Right cardiac atrium (tissue), 5 donors: ENCODE data around the gene FRAS1. TPM values are rescaled to one million over a fixed set of nuclear protein-coding genes. Genes with fewer than 3 reads are reported as not detected.
"Not testable (repeated sequence)": the region's sequence is repeated elsewhere in the genome, so short reads cannot be mapped to it uniquely, and the experiment has no call there.

Experiments
- ATAC-seq, 2 donors: fragments of 200-7000 bp; cut with Tn5 transposase; one replicate each; pipeline versions ENCODE4 v1.8.0 to v1.9.1; 2020; ENCODE audit warnings: moderate library complexity in 2 of 2, mild to moderate bottlenecking in 1 of 2
- DNase-seq, 3 donors: peaks; one replicate each; pipeline ENCODE4 v3.0.0-alpha.2; 2020
- H3K27ac ChIP-seq: one replicate; pipeline ENCODE4 v1.5.1; 2013; ENCODE audit warnings: mild to moderate bottlenecking, low read length, control low read depth, moderate library complexity
- H3K27me3 ChIP-seq: one replicate; pipeline ENCODE4 v1.6.1; 2013; ENCODE audit not compliant: control insufficient read depth, insufficient read depth
- H3K4me1 ChIP-seq: one replicate; pipeline ENCODE4 v1.6.1; 2013; ENCODE audit warnings: low read length; ENCODE audit not compliant: control insufficient read depth, insufficient read depth
- H3K4me3 ChIP-seq: one replicate; pipeline ENCODE4 v1.5.1; 2013; ENCODE audit warnings: low read length, control low read depth
- H3K9me3 ChIP-seq: one replicate; pipeline ENCODE4 v1.6.1; 2013; ENCODE audit warnings: low read length; ENCODE audit not compliant: control insufficient read depth
- WGBS: extraction: QIAGEN DNeasy Blood & Tissue Kit; methylation state at CpG from one replicate; pipeline ENCODE4 v1.1.7; 2013; 5-methylcytosine and 5-hydroxymethylcytosine counted together
- intact Hi-C, 4 donors: fragments of 100-400 bp; cut with DNase I; formaldehyde crosslinking; loops; one replicate each; pipeline versions ENCODE4 v1.11.0 to v1.14.0; 2022 to 2023
- polyA plus RNA-seq: library from polyadenylated mRNA; stranded (reverse); fragments of 200-250 nt; gene quantifications from one replicate; pipeline ENCODE4 v1.2.3, GENCODE V29; 2013
- total RNA-seq, 4 donors: library from RNA; stranded (reverse); fragmentation: NEBNext Ultra II Directional; extraction: Animal tissue kit (Norgen Biotek cat#: 25700); gene quantifications; one replicate each; pipeline ENCODE4 v1.2.1, GENCODE V29; 2021
- donor health status: healthy with polysubstance abuse.
- donor health status: DM: no; HTN: yes; CAD: no.
- donor health status: DM: no; HTN: no; CAD: no.
- donor health status: DM: no; HTN: yes; CAD: no; lungs with severe emphysema.
- donor health status: DM: yes; HTN: yes; CAD: no.

Gene FRAS1
- total and polyA plus RNA-seq, 5 donors: 1.1 to 7.9 (median 5.1) TPM

GRCh38 chr4:78190595-78190994 is 133.5 kb downstream of the FRAS1 start:
- H3K27ac ChIP-seq: no peak overlapping the region
- intact Hi-C loops: no loop called here
- DNase-seq (no peak), ATAC-seq (no peak)
- no peaks in the 10 kb centered on the region for H3K9me3 ChIP-seq
- no peak overlapping the region for H3K4me3 ChIP-seq
- no peaks in the 10 kb centered on the region for H3K27me3 ChIP-seq
- peaks cover 1% of the 10 kb centered on the region for H3K4me1 ChIP-seq

GRCh38 chr4:78197947-78198346 is 140.8 kb downstream of the FRAS1 start:
- no peak overlapping the region for H3K27ac ChIP-seq
- no peaks in the 10 kb centered on the region for H3K27me3 ChIP-seq
- WGBS: 85% methylated on average over 4 of the region's 4 CpGs
- ATAC-seq (no peak), DNase-seq (no peak)
- no peaks in the 10 kb centered on the region for H3K9me3 ChIP-seq
- intact Hi-C loops: no loop called here
- no peak overlapping the region for H3K4me3 ChIP-seq
- no peaks in the 10 kb centered on the region for H3K4me1 ChIP-seq

- ATAC-seq (no peak), DNase-seq (no peak)
- H3K27me3 ChIP-seq: no peaks in the 10 kb centered on the region
- H3K4me1 ChIP-seq: no peaks in the 10 kb centered on the region
- H3K4me3 ChIP-seq: no peak overlapping the region
- intact Hi-C loops: no loop called here
- WGBS: 67% methylated on average over 1 of the region's 1 CpG
- no peak overlapping the region for H3K27ac ChIP-seq
- no peaks in the 10 kb centered on the region for H3K9me3 ChIP-seq
Measured at GRCh38 chr4:78199984-78200383, 142.9 kb downstream of the FRAS1 start.

GRCh38 chr4:78200949-78201348 is 143.8 kb downstream of the FRAS1 start:
- H3K27ac ChIP-seq: no peak overlapping the region
- no peaks in the 10 kb centered on the region for H3K9me3 ChIP-seq
- no peaks in the 10 kb centered on the region for H3K4me1 ChIP-seq
- no peaks in the 10 kb centered on the region for H3K27me3 ChIP-seq
- intact Hi-C loops: no loop called here
- WGBS: 46% methylated on average over 1 of the region's 1 CpG
- ATAC-seq (no peak), DNase-seq (no peak)
- H3K4me3 ChIP-seq: no peak overlapping the region

GRCh38 chr4:78204176-78204575 is 147.1 kb downstream of the FRAS1 start:
- WGBS: 39% methylated on average over 2 of the region's 2 CpGs
- H3K9me3 ChIP-seq: no peaks in the 10 kb centered on the region
- no peaks in the 10 kb centered on the region for H3K27me3 ChIP-seq
- DNase-seq (no peak), ATAC-seq (no peak)
- no peak overlapping the region for H3K27ac ChIP-seq
- intact Hi-C loops: no loop called here
- H3K4me3 ChIP-seq: no peak overlapping the region
- no peaks in the 10 kb centered on the region for H3K4me1 ChIP-seq

GRCh38 chr4:78205591-78205990 is 148.5 kb downstream of the FRAS1 start:
- H3K4me1 ChIP-seq: no peaks in the 10 kb centered on the region
- intact Hi-C loops: no loop called here
- H3K9me3 ChIP-seq: no peaks in the 10 kb centered on the region
- no peak for ATAC-seq
- H3K27ac ChIP-seq: no peak overlapping the region
- H3K4me3 ChIP-seq: no peak overlapping the region
- H3K27me3 ChIP-seq: no peaks in the 10 kb centered on the region
- DNase-seq: no peak
- WGBS: 66% methylated on average over 2 of the region's 2 CpGs

GRCh38 chr4:78207541-78207940 is 150.4 kb downstream of the FRAS1 start:
- H3K27ac ChIP-seq: no peak overlapping the region
- ATAC-seq (no peak), DNase-seq (no peak)
- no peaks in the 10 kb centered on the region for H3K9me3 ChIP-seq
- H3K27me3 ChIP-seq: no peaks in the 10 kb centered on the region
- 88% methylated on average over 3 of the region's 3 CpGs for WGBS
- H3K4me1 ChIP-seq: no peaks in the 10 kb centered on the region
- intact Hi-C loops: no loop called here
- H3K4me3 ChIP-seq: no peak overlapping the region

- Histone ChIP-seq H3K4me3 (no peak overlapping the region), H3K4me1 (no peaks in the 10 kb centered on the region), H3K27me3 (no peaks in the 10 kb centered on the region), H3K27ac (no peak overlapping the region), H3K9me3 (no peaks in the 10 kb centered on the region)
- 50% methylated on average over 6 of the region's 6 CpGs for WGBS
- ATAC-seq (no peak), DNase-seq (no peak)
- intact Hi-C loops: no loop called here
Measured at GRCh38 chr4:78207951-78208350, 150.8 kb downstream of the FRAS1 start.

GRCh38 chr4:78208896-78209295 is 151.8 kb downstream of the FRAS1 start:
- H3K27me3 ChIP-seq, H3K4me3 ChIP-seq, H3K27ac ChIP-seq, intact Hi-C loops, ATAC-seq, H3K9me3 ChIP-seq, DNase-seq, H3K4me1 ChIP-seq: not testable (repeated sequence)
- 90% methylated on average over 4 of the region's 4 CpGs for WGBS

GRCh38 chr4:78210694-78211410 is 153.7 kb downstream of the FRAS1 start:
- intact Hi-C loops: no loop called here
- ATAC-seq (no peak), DNase-seq (no peak)
- Histone ChIP-seq H3K9me3 (no peaks in the 10 kb centered on the region), H3K4me3 (no peak overlapping the region), H3K4me1 (no peaks in the 10 kb centered on the region), H3K27me3 (no peaks in the 10 kb centered on the region), H3K27ac (no peak overlapping the region)
- WGBS: 94% methylated on average over 6 of the region's 6 CpGs

- no peak for ATAC-seq
- H3K9me3 ChIP-seq: no peaks in the 10 kb centered on the region
- no peak overlapping the region for H3K27ac ChIP-seq
- no peaks in the 10 kb centered on the region for H3K27me3 ChIP-seq
- DNase-seq: no peak
- H3K4me1 ChIP-seq: no peaks in the 10 kb centered on the region
- no peak overlapping the region for H3K4me3 ChIP-seq
- intact Hi-C loops: no loop called here
- 44% methylated on average over 3 of the region's 3 CpGs for WGBS
Measured at GRCh38 chr4:78213218-78213617, 156.1 kb downstream of the FRAS1 start.

- Histone ChIP-seq H3K4me1 (no peaks in the 10 kb centered on the region), H3K9me3 (no peaks in the 10 kb centered on the region), H3K27me3 (no peaks in the 10 kb centered on the region), H3K4me3 (no peak overlapping the region), H3K27ac (no peak overlapping the region)
- ATAC-seq (no peak), DNase-seq (no peak)
- intact Hi-C loops: no loop called here
Measured at GRCh38 chr4:78214078-78214477, 157.0 kb downstream of the FRAS1 start.
